Stimulated activated CD8-positive, alpha-beta memory T cell treated with anti-CD3 and anti-CD28 coated beads, Interleukin-2, amount 100 ng/mL, for 48 hours (primary cell): ENCODE measurements around the gene RDX.
"Not testable (repeated sequence)": the region's sequence is repeated elsewhere in the genome, so short reads cannot be mapped to it uniquely, and the experiment has no call there.

Source experiments
- DNase-seq, 2 donors: peaks; one replicate each; pipeline ENCODE4 v3.0.0-alpha.2; 2020; ENCODE audit warnings: low read depth in 2 of 2

The RDX gene

GRCh38 chr11:110305169-110306018 lies 9.0 kb upstream of the RDX start:
- no peak for DNase-seq

- DNase-seq: no peak
These were observed 7.0 kb upstream of the RDX start for GRCh38 chr11:110303414-110303826.

DNA sequence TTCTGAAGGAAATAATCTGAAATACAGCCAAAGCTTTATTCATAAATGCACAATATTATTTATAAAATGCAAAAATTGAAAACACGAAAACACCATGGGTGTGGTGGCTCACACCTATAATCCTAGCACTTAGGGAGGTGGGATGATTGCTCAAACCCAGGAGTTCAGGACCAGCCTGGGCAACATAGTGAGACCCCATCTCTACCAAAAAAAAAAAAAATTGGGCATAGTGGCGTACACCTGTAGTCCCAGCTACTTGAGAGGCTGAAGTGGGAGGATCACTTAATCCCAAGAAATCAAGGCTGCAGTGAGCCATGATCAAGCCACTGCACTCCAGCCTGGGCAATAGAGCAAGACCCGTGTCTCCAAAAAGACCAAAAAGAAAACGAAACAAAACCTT lies 5.2 kb upstream of the RDX start:
- no peak for DNase-seq

GRCh38 chr11:110301032-110301431 lies 4.6 kb upstream of the RDX start:
- DNase-seq: no peak

DNA sequence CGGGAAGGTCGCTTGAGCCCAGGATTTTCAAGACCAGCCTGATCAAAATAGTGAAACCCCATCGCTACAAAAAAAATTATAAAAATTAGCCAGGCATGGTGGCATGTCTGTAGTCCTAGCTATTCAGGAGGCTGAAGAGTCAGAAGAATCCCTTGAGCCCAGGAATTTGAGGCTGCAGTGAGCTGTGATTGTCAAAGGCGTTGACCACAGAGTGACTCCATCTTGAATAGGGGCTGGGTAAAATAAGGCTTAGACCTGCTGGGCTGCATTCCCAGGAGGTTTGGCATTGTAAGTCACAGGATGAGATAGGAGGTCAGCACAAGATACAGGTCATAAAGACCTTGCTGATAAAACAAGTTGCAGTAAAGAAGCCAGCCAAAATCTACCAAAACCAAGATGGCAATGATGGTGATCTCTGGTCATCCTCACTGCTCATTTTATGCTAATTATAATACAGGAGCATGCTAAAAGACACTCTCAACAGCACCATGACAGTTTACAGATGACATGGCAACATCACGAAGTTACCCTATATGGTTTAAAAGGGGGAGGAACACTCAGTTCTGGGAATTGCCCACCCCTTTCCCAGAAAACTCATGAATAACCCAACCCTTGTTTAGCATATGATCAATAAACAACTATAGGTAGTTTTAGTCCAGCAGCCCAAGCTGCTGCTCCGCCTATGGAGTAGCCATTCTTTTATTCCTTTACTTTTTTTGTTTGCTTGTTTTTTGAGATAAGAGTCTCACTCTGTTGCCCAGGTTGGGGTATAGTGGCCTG lies 2.8 kb upstream of the RDX start:
- DNase-seq: no peak

- DNase-seq: no peak
These were observed 1.9 kb upstream of the RDX start for GRCh38 chr11:110298301-110298765.

GRCh38 chr11:110297726-110298300 lies 1.4 kb upstream of the RDX start:
- DNase-seq: no peak

- no peak for DNase-seq
These were observed 787 bp upstream of the RDX start for GRCh38 chr11:110297076-110297725.

DNA sequence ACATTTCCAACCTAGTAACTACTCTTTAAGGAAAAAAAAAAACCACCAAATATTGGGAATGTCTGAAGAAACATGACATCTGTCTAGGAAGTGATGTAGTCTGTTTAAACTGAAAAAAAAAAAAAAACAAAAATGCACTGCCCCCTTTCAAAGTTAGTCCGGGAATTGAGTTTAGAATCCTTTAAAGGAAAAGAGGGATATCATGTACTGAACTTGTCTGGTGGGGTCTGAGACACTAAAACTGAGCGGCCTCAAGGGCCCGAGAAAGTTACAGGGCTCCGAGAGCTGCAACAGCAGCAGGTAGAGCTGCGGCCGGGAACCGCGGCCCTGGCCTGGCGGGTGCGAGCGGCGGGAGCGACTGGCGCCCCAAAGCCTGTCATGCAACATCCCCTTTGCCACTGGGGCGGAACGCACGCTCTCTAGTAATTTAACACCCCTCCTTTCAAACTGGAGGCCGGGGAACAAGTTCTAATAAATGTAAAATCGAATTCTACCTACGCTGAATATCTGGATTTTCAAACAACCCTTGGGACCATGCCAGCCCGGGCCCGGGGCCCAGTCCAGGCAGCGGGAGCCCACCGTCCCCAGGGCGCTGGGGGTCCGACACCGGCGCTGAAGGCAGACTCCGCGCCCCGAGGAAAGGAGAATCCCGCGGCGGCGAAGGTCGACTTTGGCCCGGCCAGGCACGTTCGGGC lies 736 bp downstream of the RDX start:
- DNase-seq: peak; percentile 39 to 40

- DNase-seq: no peak
These were observed 1.3 kb downstream of the RDX start for GRCh38 chr11:110295086-110295485.

DNA sequence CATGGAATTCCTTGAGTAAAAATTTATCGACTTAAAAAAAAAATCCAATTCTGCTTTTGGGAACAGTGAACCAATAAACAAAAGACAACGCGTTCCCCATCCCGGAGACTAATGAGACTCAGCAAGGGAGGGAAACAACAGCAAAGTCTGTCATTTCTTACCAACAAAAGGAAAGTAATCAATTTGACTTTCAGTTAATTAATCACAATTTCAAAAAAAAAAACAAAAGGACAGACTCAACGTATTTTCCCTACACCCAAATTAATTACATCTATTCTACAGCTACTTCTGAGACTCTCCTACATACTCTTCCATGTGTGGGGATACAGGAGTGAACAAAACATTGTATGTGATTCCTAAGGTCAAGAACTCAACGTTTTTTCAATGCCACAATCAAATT lies 1.9 kb downstream of the RDX start:
- DNase-seq: no peak

DNA sequence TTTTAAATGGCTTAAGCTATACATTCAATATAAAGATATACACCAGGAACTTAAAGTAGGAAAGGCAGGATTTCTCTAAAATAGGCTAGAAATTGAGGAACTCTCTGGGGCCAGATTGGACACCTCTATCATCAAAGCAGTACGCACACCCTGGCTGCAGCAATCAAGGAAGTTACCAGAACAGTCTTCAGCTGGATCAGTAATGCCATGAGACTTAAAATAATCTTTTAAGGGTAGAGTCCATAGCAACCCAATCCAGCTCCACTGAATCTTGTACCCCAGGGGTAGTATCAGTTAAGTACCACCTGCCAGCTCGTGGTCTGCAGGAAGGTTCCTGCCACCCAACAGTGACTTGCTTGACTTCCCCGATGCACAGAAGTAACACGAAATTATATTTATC lies 3.0 kb downstream of the RDX start:
- no peak for DNase-seq

DNA sequence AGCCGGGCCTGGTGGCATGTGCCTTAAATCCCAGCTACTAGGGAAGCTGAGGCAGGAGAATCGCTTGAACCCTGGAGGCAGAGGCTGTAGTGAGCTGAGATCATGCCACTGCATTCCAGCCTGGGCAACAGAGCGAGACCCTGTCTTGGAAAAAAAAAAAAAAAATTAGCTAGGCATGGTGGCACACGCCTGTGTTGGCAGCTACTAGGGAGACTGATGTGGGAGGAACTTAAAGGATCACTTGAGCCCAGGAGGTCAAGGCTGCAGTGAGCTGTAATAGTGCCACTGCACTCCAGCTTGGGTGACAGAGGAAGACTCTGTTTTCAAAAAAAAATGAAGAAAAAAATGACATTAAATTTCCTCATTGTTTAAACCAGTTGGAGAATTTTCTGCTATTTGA lies 4.3 kb downstream of the RDX start:
- DNase-seq: not testable (repeated sequence)

DNA sequence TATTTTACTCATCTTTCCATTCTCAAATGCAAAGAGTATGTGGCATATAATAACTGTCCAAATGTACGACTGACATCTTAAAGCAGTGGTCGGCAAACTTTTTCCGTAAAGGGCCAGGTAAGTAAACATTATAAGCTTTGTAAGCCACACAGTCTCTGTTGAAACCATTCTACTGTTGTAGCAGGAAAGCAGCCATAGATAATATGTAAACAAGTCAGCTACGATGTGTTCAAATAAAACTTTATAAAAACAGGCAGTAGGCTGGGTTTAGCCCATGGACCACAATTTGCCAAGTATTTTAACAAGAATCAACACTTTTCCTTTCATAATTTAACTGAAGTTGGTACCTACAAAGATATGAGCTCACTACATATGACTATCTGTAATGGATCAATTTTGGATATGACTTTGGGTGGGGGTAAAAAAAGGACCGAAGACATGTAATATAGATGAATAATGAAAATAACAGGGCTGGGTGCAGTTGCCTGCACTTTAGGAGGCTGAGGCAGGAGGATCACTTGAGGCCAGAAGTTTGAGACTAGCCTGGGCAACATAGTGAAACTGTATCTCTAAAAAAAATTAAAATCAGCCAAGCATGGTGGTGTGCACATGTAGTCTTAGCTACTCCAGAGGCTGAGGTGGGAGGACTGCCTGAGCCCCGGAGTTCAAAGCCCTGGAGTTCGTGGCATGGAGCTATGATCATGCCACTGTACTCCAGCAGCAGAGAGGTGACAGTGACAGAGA lies 5.7 kb downstream of the RDX start:
- DNase-seq: no peak

DNA sequence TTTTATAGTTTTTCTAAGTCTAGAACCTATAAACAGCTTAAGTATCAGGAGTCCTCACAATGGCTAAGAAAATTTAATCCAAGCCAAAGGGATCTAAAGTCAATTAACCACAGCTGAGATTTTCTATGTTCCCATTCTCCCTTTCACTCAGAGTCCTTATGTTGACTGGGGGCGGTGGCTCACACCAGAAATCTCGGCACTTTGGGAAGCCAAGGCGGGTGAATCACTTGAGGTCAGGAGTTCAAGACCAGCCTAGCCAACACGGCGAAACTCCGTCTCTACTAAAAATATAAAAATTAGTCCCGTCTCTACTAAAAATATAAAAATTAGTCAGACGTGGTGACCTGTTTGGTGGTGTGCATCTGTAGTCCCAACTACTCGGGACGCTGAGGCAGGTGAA lies 6.9 kb downstream of the RDX start:
- no peak for DNase-seq

- DNase-seq: no peak
These were observed 8.9 kb downstream of the RDX start for GRCh38 chr11:110287537-110287936.

DNA sequence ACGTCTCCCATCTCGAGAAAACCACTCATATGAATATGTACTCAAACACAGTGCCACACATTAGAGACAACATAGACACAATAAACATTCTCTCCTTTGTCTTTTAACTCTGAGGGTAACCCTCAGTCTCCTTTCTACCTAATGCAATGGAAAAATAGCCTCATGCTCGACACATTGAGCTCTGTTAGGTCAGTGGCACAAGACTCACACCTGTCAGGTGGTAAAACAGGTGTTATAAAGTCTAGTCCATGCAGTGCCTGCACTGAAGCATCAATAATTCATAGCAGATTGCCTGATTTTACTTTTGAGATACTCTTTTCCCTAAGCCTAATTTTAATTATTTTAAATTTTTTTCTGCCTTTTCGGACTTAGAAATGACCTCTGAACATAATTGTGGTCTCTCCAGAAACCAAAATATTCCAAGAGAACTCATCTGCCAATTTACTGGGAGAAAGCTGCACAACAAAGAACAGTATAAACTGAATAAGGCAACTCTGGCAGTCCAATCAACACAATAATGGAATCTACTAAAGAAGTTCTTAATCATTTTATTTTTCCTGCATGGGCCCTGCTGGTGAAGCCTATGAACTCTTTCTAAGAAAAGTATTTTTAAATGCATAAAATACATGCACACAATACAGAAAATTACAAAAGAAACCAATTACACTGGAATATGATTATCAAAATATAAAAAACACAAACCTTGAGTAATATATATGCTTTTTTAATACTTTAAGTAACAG lies 9.9 kb downstream of the RDX start:
- no peak for DNase-seq

DNA sequence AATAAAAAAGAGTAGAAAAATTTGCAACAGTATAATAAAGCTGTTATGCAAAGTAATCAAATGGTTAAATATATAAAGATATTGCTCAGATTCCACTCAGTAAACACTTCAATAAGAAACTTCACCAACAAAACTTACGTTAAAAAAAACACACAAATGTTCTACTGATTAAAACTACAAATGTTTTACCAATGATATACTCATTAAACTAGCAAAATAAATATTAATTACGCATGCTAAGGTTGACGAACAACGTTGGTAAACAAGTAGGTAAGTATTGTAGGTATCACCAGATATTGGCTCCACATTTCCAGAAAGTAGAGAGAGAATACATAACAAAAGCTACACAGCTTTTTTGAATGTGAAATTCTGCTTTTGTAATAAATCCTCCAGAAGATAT lies 12.6 kb downstream of the RDX start:
- no peak for DNase-seq

GRCh38 chr11:110280595-110280994 lies 15.8 kb downstream of the RDX start:
- not testable (repeated sequence) for DNase-seq

GRCh38 chr11:110279881-110280280 lies 16.5 kb downstream of the RDX start:
- DNase-seq: no peak
